HG02759 (cell line): ENCODE results near the gene FNDC7.
"Not testable (repeated sequence)": the region's sequence is repeated elsewhere in the genome, so short reads cannot be mapped to it uniquely, and the experiment has no call there.

ENCODE experiments used
- ATAC-seq: cut with Tn5 transposase; IDR thresholded peaks from one replicate; pipeline ENCODE4 v1.9.1; 2021; ENCODE audit warnings: mild to moderate bottlenecking, moderate library complexity; ENCODE audit not compliant: unreplicated experiment

FNDC7 gene, protein sequence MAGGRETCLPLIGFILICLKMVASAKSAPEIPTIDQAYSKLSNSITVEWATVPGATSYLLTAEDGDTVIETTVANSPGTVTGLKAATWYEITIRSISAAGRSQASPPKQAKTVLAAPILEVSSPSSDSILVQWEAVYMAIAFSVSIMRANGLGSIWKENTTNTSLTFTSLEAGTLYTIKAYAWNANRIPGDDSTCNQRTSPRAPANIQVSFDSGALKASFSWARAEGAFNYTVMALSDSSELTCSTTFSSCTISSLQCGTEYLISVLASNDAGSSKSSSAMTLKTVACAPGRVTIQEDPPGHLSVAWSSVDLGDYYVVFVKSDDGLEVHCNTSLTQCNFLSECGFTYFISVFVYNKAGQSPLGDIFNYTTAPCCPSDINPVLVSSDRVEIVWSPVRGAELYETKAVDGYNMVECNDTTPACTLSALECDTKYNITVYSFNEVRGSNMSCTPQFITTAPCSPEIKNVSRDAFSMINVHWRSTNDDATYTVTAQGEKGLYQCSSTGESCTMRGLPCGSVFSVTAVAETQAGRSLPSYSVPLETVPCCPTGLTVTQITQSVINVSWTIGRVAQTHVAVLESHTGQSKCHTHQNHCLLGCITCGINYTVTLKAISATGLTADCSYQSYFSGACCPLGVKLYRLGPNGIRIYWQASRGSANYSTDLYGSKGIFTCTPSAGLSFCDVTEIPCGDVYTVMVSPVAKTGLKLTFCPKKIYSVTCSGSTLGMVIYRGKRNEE

DNA sequence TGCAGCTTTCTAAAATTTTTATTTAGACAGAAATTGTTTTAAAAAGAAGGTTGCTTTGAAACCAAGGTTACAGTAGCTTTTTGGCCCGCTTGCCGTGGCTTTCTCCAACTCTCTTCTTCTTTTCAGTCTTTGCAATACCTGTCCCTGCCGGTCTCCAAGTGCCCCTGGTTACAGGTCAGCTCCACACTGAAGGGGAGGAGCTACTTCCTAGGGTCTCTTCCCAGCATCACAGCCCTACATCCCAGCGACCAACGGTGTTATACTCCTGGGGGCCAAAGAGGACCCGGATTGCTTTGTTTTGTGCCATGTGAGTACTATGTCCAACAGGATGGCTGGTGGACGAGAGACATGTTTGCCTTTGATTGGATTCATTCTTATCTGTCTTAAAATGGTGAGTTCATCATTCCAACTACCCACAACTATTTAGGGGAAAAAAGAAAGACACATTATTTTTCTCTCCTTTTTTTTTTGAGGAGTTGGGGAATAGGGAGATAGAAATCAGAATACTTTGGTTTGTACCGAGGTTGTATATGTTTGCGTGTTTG, at the start of gene FNDC7:
FNDC7 (plus strand) TSS at position 303 of the 545 bp plus-strand sequence; CDS start at position 329, 26 bp downstream.
- ATAC-seq: no peak

- no peak for ATAC-seq
Observed at GRCh38 chr1:108663074-108663473, 49.6 kb upstream of the FNDC7 start.

DNA sequence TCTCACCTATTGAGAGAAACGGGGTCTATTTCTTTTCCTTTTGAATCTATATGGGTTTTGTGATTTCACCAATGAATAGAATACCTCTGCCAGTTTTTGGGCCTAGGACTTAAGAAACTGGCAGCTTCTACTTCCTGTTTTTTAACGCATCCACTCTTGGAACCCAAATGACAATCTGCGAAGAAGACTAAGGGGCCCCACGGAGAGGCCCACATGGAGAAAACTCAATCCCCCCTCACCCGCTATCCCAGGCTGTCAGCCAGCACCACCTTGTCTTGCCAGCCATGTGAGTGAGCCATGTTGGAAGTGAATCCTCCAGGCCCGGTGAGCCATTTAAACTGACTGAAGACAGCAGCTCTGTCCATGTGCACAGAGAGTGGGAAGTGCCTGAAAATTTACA, 48.2 kb upstream of the FNDC7 start:
- no peak for ATAC-seq

DNA sequence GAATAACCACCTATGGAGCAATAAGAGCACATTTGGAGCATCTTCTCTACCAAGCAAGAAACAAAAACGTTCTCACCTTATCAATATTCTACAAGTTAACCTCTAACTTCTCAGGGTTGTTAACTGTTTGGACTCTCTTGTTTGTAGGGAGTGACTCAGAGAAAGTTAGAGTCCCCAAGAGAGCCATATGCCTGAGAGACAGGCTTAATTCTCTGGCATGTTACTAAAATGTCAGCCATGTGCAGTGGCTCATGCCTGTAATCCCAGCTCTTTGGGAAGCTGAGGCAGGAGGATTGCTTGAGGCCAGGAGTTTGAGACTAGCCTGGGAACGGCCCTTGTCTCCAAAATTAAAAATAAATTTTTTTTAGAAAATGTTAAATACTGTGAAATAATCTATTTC, 47.6 kb upstream of the FNDC7 start:
- no peak for ATAC-seq

GRCh38 chr1:108665771-108666170, 46.9 kb upstream of the FNDC7 start:
- no peak for ATAC-seq

DNA sequence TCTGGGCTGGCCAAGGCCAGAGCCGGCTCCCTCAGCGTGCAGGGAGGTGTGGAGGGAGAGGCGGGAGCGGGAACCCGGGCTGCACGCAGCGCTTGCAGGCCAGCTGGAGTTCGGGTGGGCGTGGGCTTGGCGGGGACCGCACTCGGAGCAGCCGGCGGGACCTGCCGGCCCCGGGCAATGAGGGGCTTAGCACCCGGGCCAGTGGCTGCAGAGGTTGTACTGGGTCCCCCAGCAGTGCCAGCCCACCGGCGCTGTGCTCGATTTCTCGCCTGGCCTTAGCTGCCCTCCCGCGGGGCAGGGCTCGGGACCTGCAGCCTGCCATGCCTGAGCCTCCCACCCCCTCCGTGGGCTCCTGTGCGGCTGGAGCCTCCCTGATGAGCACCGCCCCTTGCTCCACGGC, 45.3 kb upstream of the FNDC7 start:
- not testable (repeated sequence) for ATAC-seq

DNA sequence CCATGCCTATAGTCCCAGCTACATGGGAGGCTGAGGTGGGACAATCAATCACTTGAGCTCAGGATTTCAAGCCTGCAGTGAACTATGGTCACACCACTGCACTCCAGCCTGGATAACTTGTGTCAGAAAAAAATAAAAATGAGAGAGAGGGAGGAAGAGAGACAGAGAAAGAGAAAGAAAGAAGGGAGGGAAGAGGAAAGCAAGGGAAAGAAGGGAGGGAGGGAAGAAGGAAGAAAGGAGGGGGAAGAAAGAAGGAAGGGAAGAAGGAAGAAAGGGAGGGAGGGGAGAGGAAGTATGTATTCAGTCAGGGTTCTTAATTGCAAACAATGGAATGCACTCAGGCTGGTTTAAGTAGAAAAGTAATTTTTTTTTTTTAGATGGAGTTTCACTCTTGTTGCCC, 43.9 kb upstream of the FNDC7 start:
- no peak for ATAC-seq

- no peak for ATAC-seq
Observed at GRCh38 chr1:108669679-108670078, 43.0 kb upstream of the FNDC7 start.

GRCh38 chr1:108670131-108670773, 42.5 kb upstream of the FNDC7 start:
- no peak for ATAC-seq

GRCh38 chr1:108671143-108671542, 41.6 kb upstream of the FNDC7 start:
- no peak for ATAC-seq

GRCh38 chr1:108678706-108679105, 34.0 kb upstream of the FNDC7 start:
- no peak for ATAC-seq

DNA sequence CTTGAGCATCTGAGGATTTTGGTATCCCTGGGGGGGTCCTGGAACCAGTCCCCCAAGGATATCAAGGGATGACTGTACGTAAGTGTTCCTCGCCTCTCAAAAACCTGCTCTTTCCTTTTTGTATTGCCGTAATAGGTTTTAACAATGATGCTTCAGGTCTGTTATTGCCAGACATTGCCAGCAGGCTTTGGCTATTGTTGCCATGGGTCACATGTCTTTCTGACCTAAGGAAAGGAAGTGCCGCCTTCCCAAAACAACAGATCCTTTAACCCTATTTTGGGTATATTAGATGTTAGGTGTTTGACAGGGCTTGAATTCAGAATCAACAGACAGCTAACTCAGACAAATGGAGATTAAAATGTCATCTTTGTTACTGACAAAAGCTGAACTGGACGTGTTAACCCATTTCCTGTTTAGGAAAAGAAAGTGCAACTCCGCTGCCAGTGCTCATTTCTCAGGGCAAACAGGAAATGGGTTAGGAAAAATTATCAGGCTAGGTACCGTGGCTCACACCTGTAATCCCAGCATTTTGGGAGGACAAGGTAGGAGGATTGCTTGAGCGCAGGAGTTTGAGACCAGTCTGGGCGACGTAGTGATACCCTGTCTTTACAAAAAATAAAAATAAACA, 33.0 kb upstream of the FNDC7 start:
- ATAC-seq: no peak

DNA sequence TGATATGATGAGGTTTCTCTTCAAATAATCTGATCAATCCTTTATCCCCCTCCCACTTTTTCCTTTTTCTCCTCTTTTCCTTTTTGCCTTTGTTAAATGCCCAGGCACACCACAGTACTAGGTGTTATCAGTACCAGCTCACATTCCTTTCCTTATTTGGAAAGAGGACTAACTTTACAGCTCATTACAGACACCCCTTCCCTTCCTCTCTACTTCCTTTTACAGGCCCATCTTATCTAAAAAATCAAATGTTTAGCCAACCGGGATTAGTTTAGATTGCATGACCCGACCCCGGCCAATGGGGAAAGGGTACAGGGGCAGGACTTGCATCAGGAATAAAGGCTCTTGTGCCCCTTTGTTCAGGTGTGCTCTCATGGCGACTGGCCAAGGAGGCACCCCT, 31.0 kb upstream of the FNDC7 start:
- not testable (repeated sequence) for ATAC-seq

GRCh38 chr1:108685529-108685928, 27.2 kb upstream of the FNDC7 start:
- ATAC-seq: no peak

DNA sequence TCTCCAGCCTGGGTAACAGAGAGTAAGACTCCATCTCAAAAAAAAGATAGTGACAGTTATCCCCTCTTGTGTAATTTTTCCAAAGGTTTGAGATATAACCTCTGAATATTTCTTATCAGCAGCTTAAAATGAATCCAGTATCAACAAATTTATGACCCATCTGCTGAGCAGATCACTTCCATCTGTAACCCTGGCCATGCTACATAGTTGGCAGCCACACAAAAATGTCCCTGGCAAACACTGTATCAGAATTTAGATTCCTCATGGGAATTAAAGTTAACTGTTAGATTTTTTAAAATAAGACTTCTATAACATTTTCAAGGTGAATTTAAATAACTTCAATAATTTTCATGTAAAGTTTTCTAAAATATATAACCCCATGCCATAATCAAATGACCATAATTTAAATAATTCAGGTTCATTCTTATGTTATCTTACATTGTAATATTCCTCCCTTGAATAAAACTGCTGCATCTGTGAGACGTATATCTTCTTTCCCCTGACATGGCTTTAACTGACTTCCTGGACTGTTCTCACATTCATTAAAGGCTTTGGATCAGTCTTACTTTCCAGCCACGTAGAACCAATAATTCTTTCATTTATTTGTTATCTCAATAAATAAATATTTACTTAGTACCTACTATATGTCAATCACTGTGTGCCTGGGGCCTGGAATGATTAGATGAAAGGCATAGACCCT, 25.9 kb upstream of the FNDC7 start:
- no peak for ATAC-seq

DNA sequence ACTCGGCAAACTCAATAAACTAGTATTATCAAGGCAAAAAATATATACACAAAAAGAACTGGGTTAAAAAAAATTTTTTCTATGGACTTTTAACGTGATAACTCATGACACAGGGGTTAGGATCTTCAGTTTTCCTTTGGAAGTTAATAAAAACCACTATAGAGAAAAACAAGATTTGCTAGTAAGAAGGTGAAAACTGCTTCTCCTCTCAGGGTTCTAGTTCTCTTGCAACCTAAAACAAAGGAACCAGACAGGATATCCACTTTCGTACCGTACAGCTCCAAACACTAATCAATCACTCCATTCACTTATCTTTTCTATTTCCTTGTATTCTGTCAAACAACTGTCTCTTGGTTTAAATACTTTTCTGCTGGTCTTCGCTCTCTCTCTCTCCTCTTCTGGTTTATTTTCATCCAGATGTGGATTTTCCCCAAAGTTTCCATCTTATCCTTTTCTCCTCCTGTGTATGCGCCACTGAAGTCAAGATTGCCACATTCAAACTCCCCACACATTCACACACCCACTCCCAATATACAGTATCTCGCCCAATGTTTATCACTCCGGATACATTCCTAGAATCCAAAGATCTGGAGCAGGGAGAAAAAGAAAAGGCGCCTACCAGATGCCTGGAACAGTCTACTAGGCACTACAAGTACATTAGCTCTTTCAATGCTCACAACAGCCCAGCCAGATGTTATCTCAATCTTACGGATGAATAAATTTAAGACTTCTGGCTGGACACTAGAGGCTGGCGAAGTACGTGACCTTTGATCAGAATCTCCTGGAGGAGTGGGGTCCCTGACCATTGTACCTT, 21.4 kb upstream of the FNDC7 start:
- ATAC-seq: peak; percentile 8

DNA sequence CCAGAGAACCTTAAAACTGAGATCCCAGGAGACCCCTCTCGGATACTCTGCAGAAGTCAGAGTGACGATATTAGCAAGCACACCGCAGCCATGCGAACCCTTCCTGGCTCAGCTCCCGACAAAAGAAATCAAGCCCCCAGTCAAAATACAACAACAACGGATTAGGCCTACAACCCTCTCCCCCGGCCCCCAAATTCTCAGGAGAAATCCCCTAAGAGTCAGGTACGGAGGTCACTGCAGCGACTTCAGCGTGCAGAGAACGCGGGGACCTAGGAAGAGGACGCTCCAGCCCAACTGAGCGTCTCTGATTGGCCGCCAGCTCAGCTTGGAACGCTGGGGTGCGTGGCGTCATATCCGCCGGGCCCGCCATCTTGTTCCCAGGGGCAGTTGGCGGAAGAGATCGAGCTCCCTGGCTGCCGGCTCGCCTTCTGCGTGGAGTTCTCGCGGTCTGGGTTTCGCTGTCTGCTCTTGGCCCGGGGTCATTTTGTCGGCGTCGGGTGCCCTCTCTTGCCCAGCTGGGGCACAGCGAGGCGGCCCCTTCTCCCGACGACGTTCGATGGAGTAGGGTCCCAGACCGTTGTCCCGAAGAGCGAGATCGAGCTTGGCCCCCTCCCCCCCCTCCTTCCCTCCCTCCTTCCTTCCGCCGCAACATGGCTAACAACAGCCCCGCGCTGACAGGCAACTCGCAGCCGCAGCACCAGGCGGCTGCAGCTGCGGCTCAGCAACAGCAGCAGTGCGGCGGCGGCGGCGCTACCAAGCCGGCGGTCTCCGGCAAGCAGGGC, 20.6 kb upstream of the FNDC7 start, which contains the start of gene PRPF38B:
PRPF38B (plus strand) TSS at position 369 of the 782 bp plus-strand sequence; CDS start at position 651, 282 bp downstream.
- ATAC-seq: peak; percentile 95
